ENCODE measurements around the gene LIAS.

Gene LIAS

DNA sequence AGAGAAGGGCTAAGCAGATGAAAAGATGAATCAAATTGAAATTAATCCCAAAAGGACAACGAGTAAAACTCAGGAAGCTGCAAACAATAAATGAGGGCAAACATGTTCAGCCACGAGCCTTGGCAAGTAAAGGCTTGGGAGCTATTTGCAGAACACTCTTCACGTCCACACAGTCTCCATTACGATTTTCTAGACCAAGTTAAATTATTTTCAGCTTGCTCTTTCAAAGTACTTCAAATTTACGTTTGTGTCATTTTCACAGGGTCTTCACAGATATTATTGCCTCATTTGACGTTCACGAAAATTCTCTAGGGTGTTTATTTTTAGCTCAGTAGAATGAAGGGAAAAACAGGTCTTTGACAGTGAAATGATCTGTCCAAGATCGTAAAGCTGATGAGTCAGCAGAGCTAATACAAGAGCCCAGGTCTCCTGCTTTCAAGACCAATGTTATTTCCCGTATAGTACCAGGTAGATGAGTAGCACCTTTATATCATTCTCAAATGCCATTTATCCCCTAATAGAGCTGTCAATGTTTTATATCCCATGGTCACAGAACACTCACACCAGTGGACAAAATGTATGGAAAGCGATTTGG is 31.2 kb upstream of the LIAS start:
- DNase-seq (ENCODE audit: low read depth) = no peak
- no peak overlapping the region for H3K4me3 ChIP-seq (ENCODE audit: low read depth, low read length)
- TF ChIP-seq CTCF (conservative IDR thresholded peaks at IDR 0.05; ENCODE audit: low read depth, low read length) = no peak

DNA sequence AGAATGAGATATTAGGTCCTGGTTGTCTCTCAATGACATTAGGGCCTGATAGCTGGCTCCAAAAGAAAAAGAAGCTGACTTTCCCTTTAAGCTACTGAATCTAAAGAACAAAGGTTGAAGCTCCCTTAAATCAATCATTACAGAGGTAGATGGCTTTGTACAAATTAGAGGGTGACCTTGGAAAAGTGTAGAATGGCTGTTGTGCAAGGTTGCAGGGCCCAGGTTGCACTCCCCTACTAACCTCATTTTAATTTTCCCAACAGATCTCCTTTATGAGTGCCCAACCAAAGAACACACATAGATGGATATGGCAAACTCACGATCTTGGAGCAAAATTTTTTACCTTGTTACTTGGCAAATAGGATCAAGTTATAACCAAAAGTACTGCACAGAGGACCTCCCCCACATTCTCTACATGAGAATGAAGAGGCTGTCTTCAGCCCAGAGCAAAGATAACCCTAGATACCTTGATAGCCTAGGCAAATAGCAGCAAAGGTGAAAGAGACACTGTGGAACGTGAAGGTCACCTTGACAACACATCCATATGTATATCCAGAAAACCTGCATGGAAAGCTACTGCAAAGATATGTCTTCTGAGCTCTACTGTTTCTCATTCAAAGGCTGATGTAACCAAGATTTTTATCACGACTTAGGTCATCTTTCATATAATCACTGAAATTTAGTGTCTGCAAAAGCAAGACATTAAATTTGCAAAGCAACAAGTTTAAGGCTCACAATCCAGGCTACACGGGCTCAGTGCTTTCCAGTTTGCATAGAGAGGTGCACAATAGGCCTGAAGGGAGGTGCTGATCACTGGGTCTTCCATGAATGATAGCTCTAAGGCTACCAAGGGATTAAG is 29.2 kb upstream of the LIAS start:
- no peak for DNase-seq (ENCODE audit: low read depth)
- no peak overlapping the region for H3K4me3 ChIP-seq (ENCODE audit: low read depth, low read length)
- TF ChIP-seq CTCF (conservative IDR thresholded peaks at IDR 0.05; ENCODE audit: low read depth, low read length) = no peak

DNA sequence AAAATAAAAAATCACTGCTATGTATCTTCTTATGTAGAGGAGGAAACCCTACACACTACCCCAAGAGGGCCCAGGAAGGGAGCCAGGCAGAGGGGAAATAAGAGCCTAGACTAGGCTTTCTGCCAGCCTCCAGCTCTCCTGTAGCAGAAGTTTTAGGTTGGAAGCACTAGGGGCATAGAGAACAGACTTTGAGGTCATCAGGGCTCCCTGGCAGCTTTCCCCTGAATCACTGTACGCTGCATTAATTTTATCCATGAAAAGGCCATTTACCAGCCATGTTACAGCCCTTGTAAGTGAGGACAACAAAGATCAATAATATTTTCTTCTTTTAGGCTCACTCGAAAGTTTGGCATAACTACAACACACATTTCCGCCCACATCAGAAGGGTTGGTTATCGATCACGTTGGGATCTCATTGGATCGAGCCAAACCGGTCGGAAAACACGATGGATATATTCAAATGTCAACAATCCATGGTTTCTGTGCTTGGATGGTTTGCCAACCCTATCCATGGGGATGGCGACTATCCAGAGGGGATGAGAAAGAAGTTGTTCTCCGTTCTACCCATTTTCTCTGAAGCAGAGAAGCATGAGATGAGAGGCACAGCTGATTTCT is 24.9 kb upstream of the LIAS start:
- H3K4me3 ChIP-seq (ENCODE audit: low read depth, low read length) = no peak overlapping the region
- no peak for DNase-seq (ENCODE audit: low read depth)
- no peak for TF ChIP-seq CTCF (conservative IDR thresholded peaks at IDR 0.05; ENCODE audit: low read depth, low read length)

DNA sequence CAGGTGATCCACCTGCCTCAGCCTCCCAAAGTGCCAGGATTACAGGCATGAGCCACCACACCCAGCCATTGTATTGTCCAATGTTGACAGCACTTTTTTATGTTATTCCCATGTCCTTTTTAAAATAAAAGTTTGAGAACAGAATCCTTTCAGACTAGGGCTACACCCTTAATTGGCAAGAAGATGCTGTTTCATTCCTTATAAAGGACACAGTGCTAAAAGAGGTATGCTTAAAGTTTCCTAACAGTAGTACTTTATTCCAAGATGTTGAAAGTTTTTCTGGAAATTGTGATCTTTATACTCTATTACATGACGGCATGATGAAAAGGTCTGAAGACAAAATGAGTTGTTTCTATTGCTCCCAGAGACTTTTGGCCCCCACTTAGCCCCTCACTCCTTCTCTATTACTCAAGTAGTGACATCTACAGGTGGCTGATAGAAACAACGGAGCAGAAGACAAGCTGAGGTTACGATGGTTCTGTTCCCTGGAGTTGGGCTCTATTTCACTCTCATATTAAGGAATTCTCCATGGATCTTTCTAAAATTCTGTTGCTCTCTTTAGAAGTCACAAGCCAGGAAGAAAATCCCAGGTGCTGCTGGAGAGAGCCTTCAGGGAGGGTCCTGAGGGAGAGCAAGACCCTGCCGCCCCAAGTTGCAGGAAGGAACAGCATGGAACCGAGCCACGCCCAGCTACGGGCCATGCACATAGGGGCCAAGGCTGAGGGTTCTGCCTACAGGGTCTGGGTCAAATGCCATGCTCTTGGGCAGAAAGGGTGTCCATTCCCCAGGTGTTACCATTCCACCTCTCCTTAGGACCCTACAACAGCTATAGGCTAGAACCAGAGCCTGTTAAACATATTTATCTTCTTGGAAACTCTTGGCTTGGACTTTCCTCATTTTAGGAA is 22.9 kb upstream of the LIAS start:
- H3K4me3 ChIP-seq (ENCODE audit: low read depth, low read length) = no peak overlapping the region
- peak; percentile 22 for DNase-seq (ENCODE audit: low read depth)
- peak; percentile 47 for TF ChIP-seq CTCF (conservative IDR thresholded peaks at IDR 0.05; ENCODE audit: low read depth, low read length)

- no peak for DNase-seq (ENCODE audit: low read depth)
- TF ChIP-seq CTCF (conservative IDR thresholded peaks at IDR 0.05; ENCODE audit: low read depth, low read length) = no peak
- H3K4me3 ChIP-seq (ENCODE audit: low read depth, low read length) = no peak overlapping the region
Measured at GRCh38 chr4:39441593-39441992, 17.3 kb upstream of the LIAS start.

GRCh38 chr4:39442998-39443397 is 15.9 kb upstream of the LIAS start:
- DNase-seq (ENCODE audit: low read depth) = no peak
- H3K4me3 ChIP-seq (ENCODE audit: low read depth, low read length) = no peak overlapping the region
- no peak for TF ChIP-seq CTCF (conservative IDR thresholded peaks at IDR 0.05; ENCODE audit: low read depth, low read length)
